Caco-2 (cell line): ENCODE measurements around the gene RTN4RL1. TPM values are rescaled to one million over a fixed set of nuclear protein-coding genes. Genes with fewer than 3 reads are reported as not detected.
A peak's percentile ranks its signal among the peaks of the same experiment; 100 is the strongest.

Experiments used
- BruUV-seq: library from RNA; stranded (reverse); fragments of 400-500 nt; replicated peaks from 2 replicates; lab custom pipeline; 2021; lab: Mats Ljungman, UMichigan
- CTCF ChIA-PET: fragments of 300-600 bp; sonication (Branson Sonifier 250); formaldehyde crosslinking; loops from one replicate; lab custom pipeline; 2022; ENCODE audit warnings: antibody characterized with exemption; lab: Charles Lee
- POLR2A ChIA-PET: fragments of 300-600 bp; sonication (Branson Sonifier 250); formaldehyde crosslinking; loops from one replicate; lab custom pipeline; 2022; ENCODE audit warnings: antibody characterized with exemption; lab: Charles Lee
- DNase-seq, 2 experiments: peaks; one replicate each; pipeline versions ENCODE4 v3.0.0 to v3.0.0-alpha.2; 2020 to 2022
- H3K27me3 ChIP-seq: replicated peaks from 2 replicates; pipeline ENCODE4 v1.6.0; 2011; ENCODE audit warnings: low read length; ENCODE audit not compliant: control insufficient read depth, insufficient read depth
- H3K36me3 ChIP-seq: 2 replicates; pipeline ENCODE4 v1.5.1; 2011; ENCODE audit warnings: low read length; ENCODE audit not compliant: control insufficient read depth, insufficient read depth
- H3K4me1 ChIP-seq: fragments of 250-450 bp; sonication (Bioruptor Pico); 2 replicates; pipeline ENCODE4 v1.5.1; 2020; ENCODE audit warnings: mild to moderate bottlenecking
- H3K4me3 ChIP-seq: 2 replicates; pipeline ENCODE4 v1.5.1; 2011; ENCODE audit warnings: low read depth, mild to moderate bottlenecking, control low read depth, low read length
- H3K9me3 ChIP-seq: fragments of 250-450 bp; sonication (Bioruptor Pico); 2 replicates; pipeline ENCODE4 v1.5.1; 2020; ENCODE audit warnings: mild to moderate bottlenecking, moderate library complexity
- H3K27ac Mint-ChIP-seq: one replicate; pipeline ENCODE4 v1.8.0; 2022; ENCODE audit warnings: mixed read lengths; ENCODE audit not compliant: unreplicated experiment
- H3K27me3 Mint-ChIP-seq: one replicate; pipeline ENCODE4 v1.8.0; 2022; ENCODE audit warnings: mixed read lengths; ENCODE audit not compliant: insufficient read depth, unreplicated experiment
- H3K36me3 Mint-ChIP-seq: one replicate; pipeline ENCODE4 v1.8.0; 2022; ENCODE audit warnings: mild to moderate bottlenecking, mixed read lengths; ENCODE audit not compliant: insufficient read depth, unreplicated experiment
- H3K4me1 Mint-ChIP-seq: one replicate; pipeline ENCODE4 v1.8.0; 2022; ENCODE audit warnings: low read depth, mixed read lengths; ENCODE audit not compliant: unreplicated experiment
- H3K4me3 Mint-ChIP-seq: one replicate; pipeline ENCODE4 v1.8.0; 2022; ENCODE audit warnings: mild to moderate bottlenecking, moderate library complexity, mixed read lengths; ENCODE audit not compliant: unreplicated experiment
- H3K9me3 Mint-ChIP-seq: one replicate; pipeline ENCODE4 v1.8.0; 2022; ENCODE audit warnings: mixed read lengths; ENCODE audit not compliant: unreplicated experiment
- CTCF ChIP-seq, 2 experiments: fragments of 200-600 bp in 1 of 2; IDR thresholded peaks; 1 replicate in 1 of 2; 2 replicates in 1 of 2; pipeline versions ENCODE4 v1.5.1 to v1.8.0; 2011 to 2022; ENCODE audit warnings: antibody characterized with exemption in 1 of 2, control low read depth in 1 of 2, inconsistent platforms in 1 of 2, low read depth in 1 of 2, low read length in 1 of 2, mild to moderate bottlenecking in 1 of 2, moderate library complexity in 1 of 2; ENCODE audit not compliant: insufficient read depth in 1 of 2, severe bottlenecking in 1 of 2, unreplicated experiment in 1 of 2
- intact Hi-C: fragments of 100-400 bp; cut with micrococcal nuclease; formaldehyde crosslinking; loops from one replicate; pipeline ENCODE4 v1.10.0; 2022; ENCODE audit not compliant: unreplicated experiment
- total RNA-seq: library from RNA; stranded (reverse); gene quantifications from 2 replicates; pipeline ENCODE4 v1.2.3, GENCODE V29; 2022

Gene RTN4RL1
- total RNA-seq, 1 experiment from 2014 or later, result 0.54 TPM

- Histone ChIP-seq H3K36me3 (peaks cover 3% of the 10 kb centered on the region), H3K9me3 (no peaks in the 10 kb centered on the region), H3K27me3 (no peaks in the 10 kb centered on the region), H3K4me1 (0 out of 2 replicates have a peak, but pooled peaks cover 6% of the 10 kb centered on the region), H3K4me3 (no peak overlapping the region)
- Mint-ChIP-seq H3K9me3 (no peaks in the 10 kb centered on the region), H3K27me3 (no peaks in the 10 kb centered on the region), H3K27ac (no peak overlapping the region), H3K4me3 (no peak overlapping the region), H3K4me1 (peaks cover 8% of the 10 kb centered on the region), H3K36me3 (peaks cover 23% of the 10 kb centered on the region)
- DNase-seq, result no peak
- intact Hi-C loops, result no loop called here
- POLR2A ChIA-PET, result no interaction called here
- BruUV-seq, result no TSS peak
- CTCF ChIA-PET, result interaction anchor here (0.7 to 1.3 kb wide), 3 partner anchors 9 to 178 kb away, joined by 3 to 5 read pairs (median 3); no protein-coding TSS in a partner anchor
- TF ChIP-seq CTCF (IDR thresholded peaks at IDR 0.05; ENCODE audit: insufficient read depth in 1 of 2, low read depth in 1 of 2, low read length in 1 of 2, severe bottlenecking in 1 of 2, unreplicated experiment in 1 of 2), result no peak
These were observed 42.0 kb upstream of the RTN4RL1 start for GRCh38 chr17:2067048-2067561.

GRCh38 chr17:2065949-2066400 is 40.8 kb upstream of the RTN4RL1 start:
- peaks cover 23% of the 10 kb centered on the region for H3K36me3 Mint-ChIP-seq
- CTCF ChIA-PET, result no interaction called here

More at GRCh38 chr17:2065949-2066400, 40.8 kb upstream of the RTN4RL1 start:
- intact Hi-C loops, result no loop called here
- Histone ChIP-seq H3K27me3 (no peaks in the 10 kb centered on the region), H3K4me1 (0 out of 2 replicates have a peak, but pooled peaks cover 6% of the 10 kb centered on the region), H3K36me3 (peaks cover 3% of the 10 kb centered on the region), H3K4me3 (no peak overlapping the region), H3K9me3 (no peaks in the 10 kb centered on the region)
- Mint-ChIP-seq H3K27ac (peak overlapping the region; percentile 60), H3K4me1 (peaks cover 8% of the 10 kb centered on the region), H3K27me3 (no peaks in the 10 kb centered on the region), H3K9me3 (no peaks in the 10 kb centered on the region), H3K4me3 (no peak overlapping the region)
- POLR2A ChIA-PET, result no interaction called here
- TF ChIP-seq CTCF (IDR thresholded peaks at IDR 0.05; ENCODE audit: insufficient read depth in 1 of 2, low read depth in 1 of 2, low read length in 1 of 2, severe bottlenecking in 1 of 2, unreplicated experiment in 1 of 2), result no peak
- DNase-seq, result no peak
- no TSS peak for BruUV-seq
